SK-N-SH treated with all-trans-retinoic acid at 6 μM for 48 hours (cell line): ENCODE results near the gene DR1.
A peak's percentile ranks its signal among the peaks of the same experiment; 100 is the strongest.
"Not testable (repeated sequence)": the region's sequence is repeated elsewhere in the genome, so short reads cannot be mapped to it uniquely, and the experiment has no call there.

Experiments
- ATAC-seq: fragments of 200-7000 bp; cut with Tn5 transposase; 3 replicates; pipeline ENCODE4 v1.9.1; 2020; ENCODE audit warnings: mild to moderate bottlenecking, moderate library complexity
- ARNTL ChIP-seq: fragments of 450-650 bp; formaldehyde crosslinking; IDR thresholded peaks from 2 replicates; pipeline ENCODE4 v1.5.0; 2020; ENCODE audit warnings: low read depth, mild to moderate bottlenecking, moderate library complexity, borderline replicate concordance
- BACH2 ChIP-seq: fragments of 250-450 bp; sonication (Bioruptor Pico); IDR thresholded peaks from 2 replicates; pipeline ENCODE4 v1.9.0; 2021; ENCODE audit warnings: mild to moderate bottlenecking, borderline replicate concordance
- ESRRG ChIP-seq: fragments of 250-450 bp; sonication (Bioruptor Pico); IDR thresholded peaks from 2 replicates; pipeline ENCODE4 v1.6.1; 2021; ENCODE audit warnings: mild to moderate bottlenecking
- GLIS3 ChIP-seq: fragments of 250-450 bp; sonication (Bioruptor Pico); IDR thresholded peaks from 2 replicates; pipeline ENCODE4 v1.5.0; 2020; ENCODE audit warnings: mild to moderate bottlenecking, moderate library complexity
- ISL1 ChIP-seq: fragments of 250-450 bp; sonication (Bioruptor Pico); IDR thresholded peaks from 2 replicates; pipeline ENCODE4 v2.1.2; 2022; ENCODE audit warnings: mild to moderate bottlenecking, moderate library complexity
- OSR1 ChIP-seq: fragments of 250-450 bp; sonication (Bioruptor Pico); IDR thresholded peaks from 2 replicates; pipeline ENCODE4 v1.8.0; 2022; ENCODE audit warnings: moderate library complexity, mild to moderate bottlenecking, inconsistent platforms
- PPARA ChIP-seq: fragments of 250-450 bp; sonication (Bioruptor Pico); IDR thresholded peaks from 2 replicates; pipeline ENCODE4 v1.5.0; 2020; ENCODE audit warnings: mild to moderate bottlenecking, borderline replicate concordance
- RARB ChIP-seq: fragments of 250-450 bp; sonication (Bioruptor Pico); IDR thresholded peaks from 2 replicates; pipeline ENCODE4 v1.8.0; 2021; ENCODE audit warnings: mild to moderate bottlenecking, moderate library complexity
- SNAI2 ChIP-seq: fragments of 250-450 bp; sonication (Bioruptor Pico); IDR thresholded peaks from 2 replicates; pipeline ENCODE4 v1.5.0; 2020; ENCODE audit warnings: mild to moderate bottlenecking, moderate library complexity
- TCF4 ChIP-seq: fragments of 250-450 bp; sonication (Bioruptor Pico); IDR thresholded peaks from 2 replicates; pipeline ENCODE4 v1.8.0; 2021; ENCODE audit warnings: mild to moderate bottlenecking, moderate library complexity, borderline replicate concordance
- TOX ChIP-seq: fragments of 250-450 bp; sonication (Bioruptor Pico); IDR thresholded peaks from 2 replicates; pipeline ENCODE4 v1.8.0; 2021; ENCODE audit warnings: mild to moderate bottlenecking, moderate library complexity, borderline replicate concordance
- ZC3H10 ChIP-seq: fragments of 250-450 bp; sonication (Bioruptor Pico); IDR thresholded peaks from 2 replicates; pipeline ENCODE4 v1.5.1; 2021; ENCODE audit warnings: mild to moderate bottlenecking, moderate library complexity
- ZFP3 ChIP-seq: fragments of 250-450 bp; sonication (Bioruptor Pico); IDR thresholded peaks from 2 replicates; pipeline ENCODE4 v1.5.0; 2020; ENCODE audit warnings: mild to moderate bottlenecking, moderate library complexity
- ZFP30 ChIP-seq: fragments of 450-650 bp; formaldehyde crosslinking; IDR thresholded peaks from 2 replicates; pipeline ENCODE4 v1.5.0; 2022; ENCODE audit warnings: mild to moderate bottlenecking, moderate library complexity
- ZNF70 ChIP-seq: fragments of 450-650 bp; formaldehyde crosslinking; IDR thresholded peaks from 2 replicates; pipeline ENCODE4 v1.5.0; 2020; ENCODE audit warnings: mild to moderate bottlenecking, moderate library complexity
- ZNF8 ChIP-seq: fragments of 450-650 bp; formaldehyde crosslinking; IDR thresholded peaks from 2 replicates; pipeline ENCODE4 v1.5.0; 2020; ENCODE audit warnings: mild to moderate bottlenecking, moderate library complexity
- TF ChIP-seq, protein P1 (sequence below): fragments of 250-450 bp; sonication (Bioruptor Pico); IDR thresholded peaks from 2 replicates; pipeline ENCODE4 v1.5.0; 2020; ENCODE audit warnings: mild to moderate bottlenecking, moderate library complexity
- TF ChIP-seq, protein P2 (sequence below): fragments of 250-450 bp; sonication (Bioruptor Pico); IDR thresholded peaks from 2 replicates; pipeline ENCODE4 v1.8.0; 2021; ENCODE audit warnings: low read depth, mild to moderate bottlenecking, moderate library complexity, borderline replicate concordance
- TF ChIP-seq, protein P3 (sequence below): fragments of 250-450 bp; sonication (Bioruptor Pico); IDR thresholded peaks from 2 replicates; pipeline ENCODE4 v1.8.0; 2020; ENCODE audit warnings: mild to moderate bottlenecking, moderate library complexity, borderline replicate concordance

Gene DR1

DNA sequence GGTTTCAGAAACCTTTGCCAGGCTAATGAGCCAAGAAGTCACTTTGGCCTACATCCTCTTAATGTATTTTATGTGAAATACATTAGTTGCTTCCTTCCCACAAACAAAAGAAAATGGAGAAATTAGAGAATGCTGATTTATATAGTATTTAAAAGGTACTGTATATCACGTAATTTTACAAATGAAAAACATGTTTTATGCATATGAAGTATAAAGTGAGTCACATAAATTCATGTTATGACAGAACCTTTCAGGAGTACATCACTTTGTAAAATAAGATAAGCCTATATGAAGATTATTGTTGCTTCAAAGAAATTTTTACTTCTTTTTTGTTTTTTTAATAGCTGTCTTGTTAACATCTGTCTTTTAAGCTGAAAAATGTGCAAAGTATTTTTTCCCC lies 4.6 kb downstream of the DR1 start:
- ATAC-seq, result no peak
- no peak for TF ChIP-seq ISL1 (CRISPR knock-in tag)
- no peak for TF ChIP-seq SNAI2 (CRISPR knock-in tag)
- no peak for TF ChIP-seq ZFP30 (CRISPR knock-in tag)

DNA sequence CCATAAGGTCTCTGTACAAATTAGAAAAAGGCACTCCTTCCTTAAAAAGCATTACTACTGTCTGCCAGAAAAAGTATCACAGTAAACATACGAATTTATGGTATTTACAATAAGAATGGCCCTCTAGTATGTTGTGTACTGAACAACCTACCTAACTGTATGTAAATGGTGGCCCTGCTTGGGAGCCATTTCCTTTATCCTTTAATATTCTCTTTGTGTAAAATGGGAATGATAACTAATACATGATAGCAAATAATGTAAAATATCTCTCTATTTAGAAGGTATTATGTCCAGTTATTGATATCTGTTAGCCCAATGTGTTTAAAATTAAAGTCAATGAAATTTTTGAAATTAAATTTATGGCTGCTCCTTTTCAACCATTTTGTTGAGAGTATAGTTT lies 5.2 kb downstream of the DR1 start:
- ATAC-seq, result no peak
- TF ChIP-seq BACH2 (CRISPR knock-in tag), result no peak
- TF ChIP-seq SNAI2 (CRISPR knock-in tag), result no peak
- TF ChIP-seq TOX (CRISPR knock-in tag), result no peak
- no peak for TF ChIP-seq PPARA
- no peak for TF ChIP-seq RARB (CRISPR knock-in tag)
- no peak for TF ChIP-seq ZC3H10 (CRISPR knock-in tag)
- no peak for TF ChIP-seq ZNF8
- no peak for TF ChIP-seq ESRRG (CRISPR knock-in tag)
- no peak for TF ChIP-seq ARNTL (CRISPR knock-in tag)
- TF ChIP-seq ZNF70, result no peak

DNA sequence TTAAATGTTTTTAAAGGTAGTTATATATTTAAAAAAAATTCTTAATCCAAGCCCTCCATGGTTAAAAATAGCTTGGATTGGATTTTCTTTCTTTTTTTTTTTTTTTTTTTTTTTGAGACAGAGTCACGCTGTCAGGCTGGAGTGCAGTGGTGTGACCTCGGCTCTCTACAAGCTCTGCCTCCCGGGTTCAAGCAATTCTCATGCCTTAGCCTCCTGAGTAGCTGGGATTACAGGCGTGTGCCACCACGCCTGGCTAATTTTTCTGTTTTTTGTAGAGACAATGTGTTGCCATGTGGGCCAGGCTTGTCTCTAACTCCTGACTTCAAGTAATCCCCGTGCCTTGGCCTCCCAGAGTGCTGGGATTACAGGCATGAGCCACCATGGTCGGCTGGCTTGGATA lies 5.6 kb downstream of the DR1 start:
- not testable (repeated sequence) for ATAC-seq

DNA sequence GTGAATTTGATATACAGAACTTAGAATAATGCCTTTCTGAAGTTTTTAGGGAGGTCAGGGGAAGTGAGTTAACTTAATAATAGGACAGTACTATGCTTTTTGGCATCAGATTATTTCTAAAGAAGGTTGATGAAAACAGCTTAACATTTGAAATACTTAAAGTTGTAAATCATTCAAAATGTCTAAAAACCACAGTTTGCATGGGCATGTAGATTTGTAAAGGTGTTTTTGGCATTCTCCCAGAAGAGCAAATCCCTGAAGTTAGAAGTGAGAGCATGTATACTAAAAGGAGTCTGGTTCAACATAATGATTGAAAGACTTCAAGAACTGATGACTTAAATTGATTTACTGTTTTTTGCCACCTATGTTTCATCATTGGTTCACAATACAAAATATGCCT lies 6.7 kb downstream of the DR1 start:
- ATAC-seq, result no peak
- TF ChIP-seq PPARA (no peak), ARNTL (CRISPR knock-in tag) (no peak), RARB (CRISPR knock-in tag) (no peak), SNAI2 (CRISPR knock-in tag) (no peak), ZNF70 (no peak), OSR1 (CRISPR knock-in tag) (no peak), TOX (CRISPR knock-in tag) (no peak), ZC3H10 (CRISPR knock-in tag) (no peak), GLIS3 (no peak)
- TF ChIP-seq, protein P1, sequence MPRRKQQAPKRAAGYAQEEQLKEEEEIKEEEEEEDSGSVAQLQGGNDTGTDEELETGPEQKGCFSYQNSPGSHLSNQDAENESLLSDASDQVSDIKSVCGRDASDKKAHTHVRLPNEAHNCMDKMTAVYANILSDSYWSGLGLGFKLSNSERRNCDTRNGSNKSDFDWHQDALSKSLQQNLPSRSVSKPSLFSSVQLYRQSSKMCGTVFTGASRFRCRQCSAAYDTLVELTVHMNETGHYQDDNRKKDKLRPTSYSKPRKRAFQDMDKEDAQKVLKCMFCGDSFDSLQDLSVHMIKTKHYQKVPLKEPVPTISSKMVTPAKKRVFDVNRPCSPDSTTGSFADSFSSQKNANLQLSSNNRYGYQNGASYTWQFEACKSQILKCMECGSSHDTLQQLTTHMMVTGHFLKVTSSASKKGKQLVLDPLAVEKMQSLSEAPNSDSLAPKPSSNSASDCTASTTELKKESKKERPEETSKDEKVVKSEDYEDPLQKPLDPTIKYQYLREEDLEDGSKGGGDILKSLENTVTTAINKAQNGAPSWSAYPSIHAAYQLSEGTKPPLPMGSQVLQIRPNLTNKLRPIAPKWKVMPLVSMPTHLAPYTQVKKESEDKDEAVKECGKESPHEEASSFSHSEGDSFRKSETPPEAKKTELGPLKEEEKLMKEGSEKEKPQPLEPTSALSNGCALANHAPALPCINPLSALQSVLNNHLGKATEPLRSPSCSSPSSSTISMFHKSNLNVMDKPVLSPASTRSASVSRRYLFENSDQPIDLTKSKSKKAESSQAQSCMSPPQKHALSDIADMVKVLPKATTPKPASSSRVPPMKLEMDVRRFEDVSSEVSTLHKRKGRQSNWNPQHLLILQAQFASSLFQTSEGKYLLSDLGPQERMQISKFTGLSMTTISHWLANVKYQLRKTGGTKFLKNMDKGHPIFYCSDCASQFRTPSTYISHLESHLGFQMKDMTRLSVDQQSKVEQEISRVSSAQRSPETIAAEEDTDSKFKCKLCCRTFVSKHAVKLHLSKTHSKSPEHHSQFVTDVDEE, result no peak
- TF ChIP-seq, protein P2, sequence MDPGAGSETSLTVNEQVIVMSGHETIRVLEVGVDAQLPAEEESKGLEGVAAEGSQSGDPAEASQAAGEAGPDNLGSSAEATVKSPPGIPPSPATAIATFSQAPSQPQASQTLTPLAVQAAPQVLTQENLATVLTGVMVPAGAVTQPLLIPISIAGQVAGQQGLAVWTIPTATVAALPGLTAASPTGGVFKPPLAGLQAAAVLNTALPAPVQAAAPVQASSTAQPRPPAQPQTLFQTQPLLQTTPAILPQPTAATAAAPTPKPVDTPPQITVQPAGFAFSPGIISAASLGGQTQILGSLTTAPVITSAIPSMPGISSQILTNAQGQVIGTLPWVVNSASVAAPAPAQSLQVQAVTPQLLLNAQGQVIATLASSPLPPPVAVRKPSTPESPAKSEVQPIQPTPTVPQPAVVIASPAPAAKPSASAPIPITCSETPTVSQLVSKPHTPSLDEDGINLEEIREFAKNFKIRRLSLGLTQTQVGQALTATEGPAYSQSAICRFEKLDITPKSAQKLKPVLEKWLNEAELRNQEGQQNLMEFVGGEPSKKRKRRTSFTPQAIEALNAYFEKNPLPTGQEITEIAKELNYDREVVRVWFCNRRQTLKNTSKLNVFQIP (CRISPR knock-in tag), result no peak
- TF ChIP-seq, protein P3, sequence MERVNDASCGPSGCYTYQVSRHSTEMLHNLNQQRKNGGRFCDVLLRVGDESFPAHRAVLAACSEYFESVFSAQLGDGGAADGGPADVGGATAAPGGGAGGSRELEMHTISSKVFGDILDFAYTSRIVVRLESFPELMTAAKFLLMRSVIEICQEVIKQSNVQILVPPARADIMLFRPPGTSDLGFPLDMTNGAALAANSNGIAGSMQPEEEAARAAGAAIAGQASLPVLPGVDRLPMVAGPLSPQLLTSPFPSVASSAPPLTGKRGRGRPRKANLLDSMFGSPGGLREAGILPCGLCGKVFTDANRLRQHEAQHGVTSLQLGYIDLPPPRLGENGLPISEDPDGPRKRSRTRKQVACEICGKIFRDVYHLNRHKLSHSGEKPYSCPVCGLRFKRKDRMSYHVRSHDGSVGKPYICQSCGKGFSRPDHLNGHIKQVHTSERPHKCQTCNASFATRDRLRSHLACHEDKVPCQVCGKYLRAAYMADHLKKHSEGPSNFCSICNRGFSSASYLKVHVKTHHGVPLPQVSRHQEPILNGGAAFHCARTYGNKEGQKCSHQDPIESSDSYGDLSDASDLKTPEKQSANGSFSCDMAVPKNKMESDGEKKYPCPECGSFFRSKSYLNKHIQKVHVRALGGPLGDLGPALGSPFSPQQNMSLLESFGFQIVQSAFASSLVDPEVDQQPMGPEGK (CRISPR knock-in tag), result no peak

DNA sequence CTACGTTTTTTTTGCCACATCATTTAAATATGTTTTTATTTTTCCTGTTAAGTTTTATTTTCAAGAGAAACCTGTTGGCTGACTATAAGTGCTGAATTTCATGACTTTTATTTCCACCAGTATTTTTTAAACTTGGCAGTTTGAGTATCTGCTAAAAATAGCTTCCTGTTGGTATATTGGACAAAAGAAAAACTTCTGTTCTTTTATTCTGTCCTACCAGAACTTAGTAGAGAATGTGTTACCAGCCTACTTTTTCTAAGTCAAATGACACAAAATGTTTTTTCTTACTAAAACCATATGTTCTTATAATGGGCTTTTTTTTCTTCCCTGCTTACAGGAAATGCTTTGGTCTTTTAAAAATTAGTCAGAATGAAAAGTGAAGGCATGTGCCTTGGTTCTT lies 7.6 kb downstream of the DR1 start:
- peak; percentile 79 for ATAC-seq

More for the DNA sequence above, 7.6 kb downstream of the DR1 start:
- TF ChIP-seq ARNTL (CRISPR knock-in tag) (no peak), ZFP3 (CRISPR knock-in tag) (no peak), RARB (CRISPR knock-in tag) (no peak), TOX (CRISPR knock-in tag) (no peak), OSR1 (CRISPR knock-in tag) (no peak), ZNF8 (no peak), TCF4 (CRISPR knock-in tag) (no peak)
- TF ChIP-seq, protein P3 (CRISPR knock-in tag), result no peak
- TF ChIP-seq, all 23 proteins: peak for 0
